HCT116 (cell line): Measurements from ENCODE around the gene NUF2. TPM values are rescaled to one million over a fixed set of nuclear protein-coding genes. Genes with fewer than 3 reads are reported as not detected.

ENCODE experiments used
- ATAC-seq: fragments of 200-7000 bp; cut with Tn5 transposase; 2 replicates; pipeline ENCODE4 v1.9.1; 2020; ENCODE audit warnings: mild to moderate bottlenecking, moderate library complexity
- BruUV-seq: library from RNA; stranded (reverse); fragments of 400-500 nt; replicated peaks from 2 replicates; lab custom pipeline; 2021; lab: Mats Ljungman, UMichigan
- CTCF ChIA-PET: fragments of 300-600 bp; sonication (Branson Sonifier 250); formaldehyde crosslinking; loops from one replicate; lab custom pipeline; 2021; ENCODE audit warnings: antibody characterized with exemption; lab: Charles Lee
- POLR2A ChIA-PET: fragments of 300-600, 350-600 bp; sonication (Branson Sonifier 250); formaldehyde crosslinking; loops from one replicate; lab custom pipeline; 2021; ENCODE audit warnings: antibody characterized with exemption; lab: Charles Lee
- RAD21 ChIA-PET, 2 experiments: fragments of 300-600 bp; sonication (Branson Sonifier 250); formaldehyde crosslinking; loops; one replicate each; lab custom pipeline; 2023; ENCODE audit warnings: low total read pairs in 2 of 2; ENCODE audit not compliant: uncharacterized antibody in 2 of 2, unreplicated experiment in 2 of 2, low non-redundant PET in 1 of 2; lab: Charles Lee
- DNase-seq: peaks from one replicate; pipeline ENCODE4 v3.0.0-alpha.2; 2010; ENCODE audit warnings: low read depth, low spot score
- H2AFZ ChIP-seq: fragments of 200-600 bp; shearing (Covaris generic), sonication (generic); 2 replicates; pipeline ENCODE4 v1.6.1; 2017; ENCODE audit warnings: low read depth, mixed run types, mixed read lengths, antibody characterized with exemption, low read length; ENCODE audit not compliant: poor library complexity, severe bottlenecking
- H3K27ac ChIP-seq: 2 replicates; pipeline ENCODE4 v1.5.1; 2012; ENCODE audit warnings: low read depth, low read length
- H3K27me3 ChIP-seq: fragments of 200-600 bp; sonication (generic); 2 replicates; pipeline ENCODE4 v1.6.1; 2016; ENCODE audit warnings: mixed run types, low read length, mixed read lengths; ENCODE audit not compliant: insufficient read depth
- H3K36me3 ChIP-seq, 2 experiments: fragments of 200-500 bp in 1 of 2; fragments of 200-600 bp in 1 of 2; sonication (Bioruptor generic) in 1 of 2; sonication (generic) in 1 of 2; 2 replicates each; pipeline versions ENCODE4 v1.5.1 to v1.6.1; 2014 to 2016; ENCODE audit warnings: low read length in 2 of 2, inconsistent platforms in 1 of 2, mixed read lengths in 1 of 2, mixed run types in 1 of 2; ENCODE audit not compliant: insufficient read depth in 2 of 2, control insufficient read depth in 1 of 2
- H3K4me1 ChIP-seq, 2 experiments: fragments of 200-600 bp in 1 of 2; sonication (generic) in 1 of 2; 2 replicates each; pipeline versions ENCODE4 v1.5.1 to v1.6.1; 2012 to 2017; ENCODE audit warnings: low read length in 2 of 2, inconsistent platforms in 1 of 2, mild to moderate bottlenecking in 1 of 2, mixed read lengths in 1 of 2, mixed run types in 1 of 2, moderate library complexity in 1 of 2; ENCODE audit not compliant: insufficient read depth in 2 of 2, control insufficient read depth in 1 of 2
- H3K4me2 ChIP-seq: fragments of 200-600 bp; sonication (generic); 2 replicates; pipeline ENCODE4 v1.6.1; 2017; ENCODE audit warnings: mixed run types, low read length, mixed read lengths
- H3K4me3 ChIP-seq, 2 experiments: fragments of 200-600 bp in 1 of 2; sonication (generic) in 1 of 2; replicated peaks in 1 of 2; 2 replicates each; pipeline ENCODE4 v1.5.1; 2011 to 2016; ENCODE audit warnings: low read length in 2 of 2, control low read depth in 1 of 2, low read depth in 1 of 2, mild to moderate bottlenecking in 1 of 2, mixed read lengths in 1 of 2, mixed run types in 1 of 2
- H3K79me2 ChIP-seq: fragments of 200-600 bp; sonication (generic); 2 replicates; pipeline ENCODE4 v1.6.1; 2017; ENCODE audit warnings: mild to moderate bottlenecking, mixed run types, low read length, moderate library complexity, mixed read lengths; ENCODE audit not compliant: insufficient read depth
- H3K9ac ChIP-seq: fragments of 200-600 bp; sonication (generic); 2 replicates; pipeline ENCODE4 v1.6.1; 2016; ENCODE audit warnings: low read length, mixed read lengths
- H3K9me2 ChIP-seq: fragments of 200-600 bp; sonication (generic), shearing (Covaris generic); 2 replicates; pipeline ENCODE4 v1.6.1; 2017; ENCODE audit warnings: mixed run types, mild to moderate bottlenecking, moderate library complexity; ENCODE audit not compliant: insufficient read depth
- H3K9me3 ChIP-seq, 2 experiments: fragments of 200-500 bp in 1 of 2; fragments of 200-600 bp in 1 of 2; sonication (Bioruptor generic) in 1 of 2; sonication (generic) in 1 of 2; 2 replicates each; pipeline ENCODE4 v1.6.1; 2014 to 2017; ENCODE audit warnings: low read length in 2 of 2, mixed read lengths in 2 of 2, inconsistent platforms in 1 of 2, low read depth in 1 of 2, mild to moderate bottlenecking in 1 of 2, mixed run types in 1 of 2, moderate library complexity in 1 of 2; ENCODE audit not compliant: control insufficient read depth in 1 of 2, insufficient read depth in 1 of 2
- H4K20me1 ChIP-seq: fragments of 200-600 bp; sonication (generic), shearing (Covaris generic); 2 replicates; pipeline ENCODE4 v1.6.1; 2017; ENCODE audit warnings: mixed run types, mild to moderate bottlenecking, moderate library complexity; ENCODE audit not compliant: insufficient read depth
- EZH2 ChIP-seq: fragments of 200-600 bp; sonication (generic); IDR thresholded peaks from 2 replicates; pipeline ENCODE4 v1.6.1; 2017; ENCODE audit warnings: antibody characterized with exemption, mixed run types
- SP1 ChIP-seq: IDR thresholded peaks from 2 replicates; pipeline ENCODE4 v1.6.1; 2012; ENCODE audit warnings: low read depth
- SRF ChIP-seq: IDR thresholded peaks from 2 replicates; pipeline ENCODE4 v1.6.1; 2012; ENCODE audit warnings: low read depth
- YY1 ChIP-seq: IDR thresholded peaks from 2 replicates; pipeline ENCODE4 v1.6.1; 2011; ENCODE audit warnings: low read length, low read depth, moderate library complexity, mild to moderate bottlenecking; ENCODE audit not compliant: insufficient replicate concordance; ENCODE audit errors: extremely low read depth
- ZNF274 ChIP-seq: fragments of 200-500 bp; sonication (Bioruptor generic); IDR thresholded peaks from 2 replicates; pipeline ENCODE4 v1.6.1; 2014; ENCODE audit warnings: mild to moderate bottlenecking, low read depth, low read length, inconsistent platforms
- intact Hi-C: fragments of 100-400 bp; cut with micrococcal nuclease; formaldehyde crosslinking; loops from 2 replicates; pipeline ENCODE4 v1.10.0; 2022
- total RNA-seq: library from RNA; stranded (reverse); gene quantifications from one replicate; pipeline ENCODE4 v1.2.1, GENCODE V29; 2021; ENCODE audit not compliant: unreplicated experiment
- TF ChIP-seq, protein P1 (sequence below), 3 experiments: fragments of 200-600 bp in 1 of 3; sonication (generic) in 1 of 3; IDR thresholded peaks in 2 of 3; conservative IDR thresholded peaks in 1 of 3; 2 replicates each; pipeline ENCODE4 v1.5.1; 2012 to 2017; ENCODE audit warnings: low read depth in 2 of 3, low read length in 2 of 3, antibody characterized with exemption in 1 of 3, borderline replicate concordance in 1 of 3, control low read depth in 1 of 3, mild to moderate bottlenecking in 1 of 3, mixed read lengths in 1 of 3, mixed run types in 1 of 3, moderate library complexity in 1 of 3; ENCODE audit not compliant: insufficient read depth in 1 of 3

Gene NUF2
- total RNA-seq, 1 experiment from 2014 or later: 37.6 TPM

DNA sequence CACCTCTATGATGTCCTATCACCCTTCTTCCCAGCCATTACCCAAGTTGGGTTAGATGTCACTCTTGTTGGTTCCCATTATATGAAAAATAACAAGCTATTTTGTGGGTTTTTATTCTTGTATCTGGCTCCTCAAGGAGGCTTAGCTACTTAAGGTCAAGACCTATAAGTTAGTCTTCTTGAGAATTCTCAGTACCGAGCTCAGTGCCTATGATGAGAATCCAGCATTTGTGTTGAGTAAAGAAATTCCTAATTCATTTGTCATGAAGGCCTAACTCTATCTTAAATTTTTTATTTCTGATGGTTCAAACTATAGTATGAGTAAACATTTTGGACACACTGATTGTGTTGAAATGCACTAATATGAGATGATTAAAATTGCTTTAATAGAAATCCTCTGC, 15.9 kb downstream of the NUF2 start:
- H3K9me2 ChIP-seq: no peaks in the 10 kb centered on the region
- RAD21 ChIA-PET: no interaction called here
- POLR2A ChIA-PET: no interaction called here
- TF ChIP-seq, protein P1, sequence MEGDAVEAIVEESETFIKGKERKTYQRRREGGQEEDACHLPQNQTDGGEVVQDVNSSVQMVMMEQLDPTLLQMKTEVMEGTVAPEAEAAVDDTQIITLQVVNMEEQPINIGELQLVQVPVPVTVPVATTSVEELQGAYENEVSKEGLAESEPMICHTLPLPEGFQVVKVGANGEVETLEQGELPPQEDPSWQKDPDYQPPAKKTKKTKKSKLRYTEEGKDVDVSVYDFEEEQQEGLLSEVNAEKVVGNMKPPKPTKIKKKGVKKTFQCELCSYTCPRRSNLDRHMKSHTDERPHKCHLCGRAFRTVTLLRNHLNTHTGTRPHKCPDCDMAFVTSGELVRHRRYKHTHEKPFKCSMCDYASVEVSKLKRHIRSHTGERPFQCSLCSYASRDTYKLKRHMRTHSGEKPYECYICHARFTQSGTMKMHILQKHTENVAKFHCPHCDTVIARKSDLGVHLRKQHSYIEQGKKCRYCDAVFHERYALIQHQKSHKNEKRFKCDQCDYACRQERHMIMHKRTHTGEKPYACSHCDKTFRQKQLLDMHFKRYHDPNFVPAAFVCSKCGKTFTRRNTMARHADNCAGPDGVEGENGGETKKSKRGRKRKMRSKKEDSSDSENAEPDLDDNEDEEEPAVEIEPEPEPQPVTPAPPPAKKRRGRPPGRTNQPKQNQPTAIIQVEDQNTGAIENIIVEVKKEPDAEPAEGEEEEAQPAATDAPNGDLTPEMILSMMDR (IDR thresholded peaks at IDR 0.05 in 2 of 3, conservative IDR thresholded peaks at IDR 0.05 in 1 of 3; ENCODE audit: borderline replicate concordance in 1 of 3, insufficient read depth in 1 of 3, low read depth in 2 of 3, low read length in 2 of 3): no peak
- TF ChIP-seq SRF (no peak), SP1 (no peak), YY1 (no peak), EZH2 (no peak)
- H3K9ac ChIP-seq: no peak overlapping the region
- peaks cover 0 to 3% of the 10 kb centered on the region in 2 experiments; a peak in 1 of 4 replicates for H3K9me3 ChIP-seq
- H3K79me2 ChIP-seq: no peaks in the 10 kb centered on the region
- ATAC-seq (no peak), DNase-seq (no peak)
- intact Hi-C loops: no loop called here
- no peak overlapping the region for H3K4me3 ChIP-seq
- H2AFZ ChIP-seq: no peak overlapping the region
- no peak overlapping the region for H3K4me2 ChIP-seq
- H3K27ac ChIP-seq: no peak overlapping the region
- H4K20me1 ChIP-seq: no peaks in the 10 kb centered on the region
- H3K27me3 ChIP-seq: no peaks in the 10 kb centered on the region
- H3K4me1 ChIP-seq: no peaks in the 10 kb centered on the region
- CTCF ChIA-PET: interaction anchor here (1.6 kb wide), 1 partner anchor 21 kb away, joined by 5 read pairs; no protein-coding TSS in a partner anchor
- peaks cover 13 to 33% of the 10 kb centered on the region in 2 experiments; a peak in 3 of 4 replicates for H3K36me3 ChIP-seq
- BruUV-seq: no TSS peak

DNA sequence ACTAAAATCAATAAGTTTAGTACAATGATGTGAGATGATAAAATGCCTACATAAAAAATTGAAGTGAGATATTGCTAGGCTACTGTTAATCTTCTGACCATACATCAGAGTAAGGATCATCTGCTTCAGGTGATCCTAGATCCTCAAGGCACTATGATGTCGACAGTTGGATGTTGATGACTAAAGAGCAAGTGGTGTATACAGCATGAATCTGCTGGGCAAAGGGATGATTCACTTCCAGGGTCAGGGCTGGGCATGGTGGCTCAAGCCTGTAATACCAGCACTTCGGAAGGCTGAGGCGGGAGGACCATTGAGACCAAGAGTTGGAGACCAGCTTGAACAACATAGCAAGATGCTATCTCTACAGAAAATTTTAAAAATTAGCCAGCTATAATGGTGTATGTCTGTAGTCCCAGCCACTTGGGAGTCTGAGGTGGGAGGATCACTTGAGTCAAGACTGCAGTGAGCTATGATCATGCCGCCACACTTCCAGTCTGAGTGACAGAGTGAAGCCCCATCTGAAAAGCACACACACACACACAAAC, 24.6 kb downstream of the NUF2 start:
- ChIA-PET CTCF (no interaction called here), POLR2A (no interaction called here), RAD21 (no interaction called here)
- Histone ChIP-seq H3K4me1 (no peaks in the 10 kb centered on the region), H2AFZ (no peak overlapping the region), H3K36me3 (peaks cover 3 to 14% of the 10 kb centered on the region in 2 experiments; a peak in 3 of 4 replicates), H3K4me3 (no peak overlapping the region), H4K20me1 (no peaks in the 10 kb centered on the region), H3K9me2 (no peaks in the 10 kb centered on the region), H3K27me3 (no peaks in the 10 kb centered on the region), H3K4me2 (no peak overlapping the region), H3K27ac (no peak overlapping the region), H3K9ac (no peak overlapping the region), H3K79me2 (no peaks in the 10 kb centered on the region), H3K9me3 (no peaks in the 10 kb centered on the region)
- no peak for TF ChIP-seq ZNF274
- intact Hi-C loops: no loop called here
- DNase-seq (no peak), ATAC-seq (no peak)
- no TSS peak for BruUV-seq
